IMR-90 (cell line): ENCODE results near the gene MRPS25. TPM values are rescaled to one million over a fixed set of nuclear protein-coding genes. Genes with fewer than 3 reads are reported as not detected.

Experiments
- ATAC-seq: fragments of 200-7000 bp; cut with Tn5 transposase; 2 replicates; pipeline ENCODE4 v1.9.1; 2020; ENCODE audit warnings: low read depth, mild to moderate bottlenecking, moderate library complexity
- BruUV-seq: library from RNA; stranded (reverse); fragments of 400-500 nt; replicated peaks from 2 replicates; lab custom pipeline; 2021; lab: Mats Ljungman, UMichigan
- CTCF ChIA-PET: fragments of 300-600 bp; formaldehyde crosslinking; extraction: SDS; loops from one replicate; lab custom pipeline; 2021; ENCODE audit warnings: antibody characterized with exemption; lab: Yijun Ruan, JAX
- POLR2A ChIA-PET: fragments of 300-600 bp; sonication (Branson Sonifier 250); formaldehyde crosslinking; loops from one replicate; lab custom pipeline; 2022; ENCODE audit warnings: antibody characterized with exemption; ENCODE audit not compliant: unreplicated experiment; lab: Charles Lee
- DNase-seq: peaks from one replicate; pipeline ENCODE4 v3.0.0; 2013
- H2AFZ ChIP-seq: replicated peaks from 2 replicates; pipeline ENCODE3; 2013; ENCODE audit warnings: low read length, mild to moderate bottlenecking; ENCODE audit not compliant: poor library complexity
- H2AK5ac ChIP-seq: 2 replicates; pipeline ENCODE4 v1.6.1; 2013; ENCODE audit warnings: low read depth, low read length, inconsistent platforms
- H2AK9ac ChIP-seq: replicated peaks from 2 replicates; pipeline ENCODE3; 2013; ENCODE audit warnings: mild to moderate bottlenecking, low read depth, low read length, moderate library complexity; ENCODE audit not compliant: poor library complexity
- H2BK120ac ChIP-seq: 2 replicates; pipeline ENCODE4 v1.6.1; 2013; ENCODE audit warnings: low read depth, low read length, inconsistent platforms
- H2BK15ac ChIP-seq: 3 replicates; pipeline ENCODE4 v1.6.1; 2013; ENCODE audit warnings: low read depth, low read length, inconsistent platforms
- H2BK20ac ChIP-seq: 2 replicates; pipeline ENCODE4 v1.6.1; 2013; ENCODE audit warnings: low read depth, mild to moderate bottlenecking, inconsistent platforms, low read length, moderate library complexity
- H2BK5ac ChIP-seq: 2 replicates; pipeline ENCODE4 v1.6.1; 2013; ENCODE audit warnings: mild to moderate bottlenecking, low read depth, low read length, inconsistent platforms; ENCODE audit not compliant: poor library complexity, severe bottlenecking
- H3K14ac ChIP-seq: replicated peaks from 2 replicates; pipeline ENCODE4 v1.6.1; 2013; ENCODE audit warnings: low read depth, low read length, inconsistent platforms
- H3K18ac ChIP-seq: 2 replicates; pipeline ENCODE4 v1.6.1; 2013; ENCODE audit warnings: low read depth, low read length, control low read depth
- H3K23ac ChIP-seq: 2 replicates; pipeline ENCODE4 v1.6.1; 2013; ENCODE audit warnings: low read depth, low read length, inconsistent platforms
- H3K27ac ChIP-seq: 2 replicates; pipeline ENCODE4 v1.5.1; 2013; ENCODE audit warnings: mild to moderate bottlenecking, control low read depth, low read length; ENCODE audit not compliant: insufficient read depth
- H3K27me3 ChIP-seq: 2 replicates; pipeline ENCODE4 v1.6.1; 2013; ENCODE audit warnings: low read length; ENCODE audit not compliant: control insufficient read depth, insufficient read depth
- H3K36me3 ChIP-seq: 2 replicates; pipeline ENCODE4 v1.6.1; 2013; ENCODE audit warnings: low read length, mixed read lengths; ENCODE audit not compliant: control insufficient read depth, insufficient read depth
- H3K4ac ChIP-seq: 2 replicates; pipeline ENCODE4 v1.6.1; 2013; ENCODE audit warnings: low read depth, low read length, inconsistent platforms
- H3K4me1 ChIP-seq: 2 replicates; pipeline ENCODE4 v1.6.1; 2013; ENCODE audit warnings: low read length, mixed read lengths; ENCODE audit not compliant: control insufficient read depth, insufficient read depth
- H3K4me2 ChIP-seq: 2 replicates; pipeline ENCODE4 v1.6.1; 2013; ENCODE audit warnings: low read depth, mild to moderate bottlenecking, control low read depth, low read length, moderate library complexity
- H3K4me3 ChIP-seq: 2 replicates; pipeline ENCODE4 v1.5.1; 2013; ENCODE audit warnings: low read depth, mild to moderate bottlenecking, control low read depth, low read length, moderate library complexity; ENCODE audit not compliant: insufficient read depth
- H3K56ac ChIP-seq: 2 replicates; pipeline ENCODE4 v1.6.1; 2013; ENCODE audit warnings: low read length, inconsistent platforms; ENCODE audit not compliant: insufficient read depth; ENCODE audit errors: extremely low read depth
- H3K79me1 ChIP-seq, 2 experiments: 2 replicates each; pipeline ENCODE4 v1.6.1; 2013; ENCODE audit warnings: low read length in 2 of 2, inconsistent platforms in 1 of 2, low read depth in 1 of 2
- H3K9ac ChIP-seq: 2 replicates; pipeline ENCODE4 v1.6.1; 2013; ENCODE audit warnings: low read depth, low read length, control low read depth
- H3K9me1 ChIP-seq: 2 replicates; pipeline ENCODE4 v1.6.1; 2013; ENCODE audit warnings: low read length, inconsistent platforms; ENCODE audit not compliant: insufficient read depth
- H3K9me3 ChIP-seq: 2 replicates; pipeline ENCODE4 v1.6.1; 2013; ENCODE audit warnings: low read length; ENCODE audit not compliant: control insufficient read depth, insufficient read depth
- H4K20me1 ChIP-seq: 2 replicates; pipeline ENCODE4 v1.6.1; 2013; ENCODE audit warnings: low read length, inconsistent platforms; ENCODE audit not compliant: insufficient read depth
- H4K5ac ChIP-seq: 2 replicates; pipeline ENCODE4 v1.6.1; 2013; ENCODE audit warnings: mild to moderate bottlenecking, low read depth, low read length, control low read depth
- H4K8ac ChIP-seq, 2 experiments: 2 replicates each; pipeline ENCODE4 v1.6.1; 2013; ENCODE audit warnings: low read depth in 2 of 2, low read length in 2 of 2, control low read depth in 1 of 2, inconsistent platforms in 1 of 2
- H4K91ac ChIP-seq: 2 replicates; pipeline ENCODE4 v1.6.1; 2013; ENCODE audit warnings: low read depth, low read length, inconsistent platforms; ENCODE audit not compliant: insufficient read depth
- CHD1 ChIP-seq: IDR thresholded peaks from 2 replicates; pipeline ENCODE4 v1.6.1; 2012; ENCODE audit warnings: low read depth, low read length, improper control_type of control experiment
- MAFK ChIP-seq: IDR thresholded peaks from 2 replicates; pipeline ENCODE4 v1.6.1; 2012; ENCODE audit warnings: low read depth, low read length, improper control_type of control experiment
- NFE2L2 ChIP-seq: fragments of 150-350 bp; IDR thresholded peaks from 2 replicates; pipeline ENCODE4 v1.6.1; 2016; ENCODE audit warnings: low read depth, mild to moderate bottlenecking, low read length
- POLR2A ChIP-seq: IDR thresholded peaks from 2 replicates; pipeline ENCODE4 v1.6.1; 2012; ENCODE audit warnings: mild to moderate bottlenecking, low read depth, low read length
- RAD21 ChIP-seq: IDR thresholded peaks from 2 replicates; pipeline ENCODE4 v1.6.1; 2012; ENCODE audit warnings: low read length, improper control_type of control experiment
- RCOR1 ChIP-seq: IDR thresholded peaks from 2 replicates; pipeline ENCODE4 v1.6.1; 2012; ENCODE audit warnings: mild to moderate bottlenecking, low read length, improper control_type of control experiment; ENCODE audit not compliant: insufficient replicate concordance
- RFX5 ChIP-seq: IDR thresholded peaks from 2 replicates; pipeline ENCODE4 v1.8.0; 2012; ENCODE audit warnings: low read depth, mild to moderate bottlenecking, low read length, moderate library complexity
- USF2 ChIP-seq: fragments of 150-350 bp; IDR thresholded peaks from 2 replicates; pipeline ENCODE4 v1.6.1; 2017; ENCODE audit warnings: mild to moderate bottlenecking, antibody characterized with exemption, low read length, low read depth
- WGBS, 2 experiments: methylation state at CpG; one replicate each; pipeline versions ENCODE4 v1.1.5 to v1.1.7; 2013; ENCODE audit warnings: missing lambda C conversion rate in 2 of 2; ENCODE audit not compliant: insufficient read length in 1 of 2; ENCODE audit errors: extremely low coverage in 2 of 2; 5-methylcytosine and 5-hydroxymethylcytosine counted together
- dilution Hi-C: fragments of 300-500 bp; cut with HindIII; formaldehyde crosslinking; loops from one replicate; pipeline ENCODE4 v1.14.3; 2018; ENCODE audit warnings: low sequenced_read_pairs; ENCODE audit not compliant: unreplicated experiment
- in situ Hi-C: fragments of 300-500 bp; cut with MboI; formaldehyde crosslinking; loops from 3 replicates; pipeline ENCODE4 v1.14.3; 2019; ENCODE audit warnings: low sequenced_read_pairs, inconsistent platforms, mixed read lengths
- intact Hi-C: fragments of 100-400 bp; cut with micrococcal nuclease; formaldehyde crosslinking; loops from 2 replicates; pipeline ENCODE4 v1.10.0; 2022
- polyA plus RNA-seq, 3 experiments: library from polyadenylated mRNA; depleted of rRNA; stranded (reverse); fragments of >200 nt; gene quantifications; 2 replicates each; pipeline ENCODE4 v1.2.3, GENCODE V29; 2012; ENCODE audit warnings: low replicate concordance in 1 of 3
- total RNA-seq: library from RNA; depleted of rRNA; stranded (reverse); fragments of >200 nt; gene quantifications from 2 replicates; pipeline ENCODE4 v1.2.3, GENCODE V29; 2012

MRPS25 gene
- total and polyA plus RNA-seq, 2 of the 4 experiments (the other 2 are of a cell fraction), result 9.0 to 20.8 TPM

- Histone ChIP-seq H4K20me1 (peaks cover 4% of the 10 kb centered on the region), H2AK9ac (no peak overlapping the region), H3K4me1 (no peaks in the 10 kb centered on the region), H3K4ac (no peak overlapping the region), H3K23ac (no peak overlapping the region), H2BK5ac (no peak overlapping the region), H3K18ac (no peak overlapping the region), H2BK20ac (no peak overlapping the region), H4K8ac (no peak overlapping the region), H3K9ac (no peak overlapping the region), H3K9me1 (no peaks in the 10 kb centered on the region; the same call in 1 of the 2 replicates), H3K36me3 (peaks cover 50% of the 10 kb centered on the region), H3K27ac (no peak overlapping the region), H3K27me3 (no peaks in the 10 kb centered on the region), H2BK15ac (no peak overlapping the region), H3K79me1 (peaks cover 25 to 44% of the 10 kb centered on the region in 2 experiments), H2AFZ (no peak overlapping the region), H3K4me2 (no peak overlapping the region), H2AK5ac (no peak overlapping the region), H3K56ac (no peak overlapping the region), H3K4me3 (no peak overlapping the region), H3K9me3 (no peaks in the 10 kb centered on the region), H2BK120ac (no peak overlapping the region), H4K91ac (no peak overlapping the region), H3K14ac (no peak overlapping the region), H4K5ac (no peak overlapping the region)
- intact Hi-C loops (no loop called here), dilution Hi-C loops (no loop called here), in situ Hi-C loops (loop anchor here (25.0 kb wide), 1 partner anchor 387 kb away; the partner anchor contains the start of gene CCDC174)
- CTCF ChIA-PET, result no interaction called here
- no CpG with 5 or more reads among the region's 2 CpGs for WGBS, 2 experiments
- POLR2A ChIA-PET, result no interaction called here
- DNase-seq, result no peak
- ATAC-seq, result no peak
- TF ChIP-seq RAD21 (no peak), POLR2A (no peak), CHD1 (no peak), RFX5 (no peak), MAFK (no peak), NFE2L2 (no peak), RCOR1 (no peak), USF2 (no peak)
- BruUV-seq, result no TSS peak
Observed at GRCh38 chr3:15049584-15049983, 15.5 kb downstream of the MRPS25 start.
